Fibroblast of lung (primary cell): ENCODE measurements around the gene CRIP2. TPM values are rescaled to one million over a fixed set of nuclear protein-coding genes. Genes with fewer than 3 reads are reported as not detected.

ENCODE experiments used
- DNase-seq, 2 donors: peaks; one replicate each; pipeline versions ENCODE4 v3.0.0 to v3.0.0-alpha.2; 2010; ENCODE audit warnings: low read depth in 2 of 2
- H2AFZ ChIP-seq: 2 replicates; pipeline ENCODE4 v1.5.1; 2012; ENCODE audit warnings: low read length, control low read depth, inconsistent platforms
- H3K27ac ChIP-seq: 2 replicates; pipeline ENCODE4 v1.5.1; 2011; ENCODE audit warnings: low read length, control low read depth; ENCODE audit not compliant: insufficient read depth
- H3K27me3 ChIP-seq: 2 replicates; pipeline ENCODE4 v1.5.1; 2011; ENCODE audit warnings: mild to moderate bottlenecking, low read length; ENCODE audit not compliant: control insufficient read depth, insufficient read depth
- H3K36me3 ChIP-seq: 2 replicates; pipeline ENCODE4 v1.5.1; 2011; ENCODE audit warnings: low read length; ENCODE audit not compliant: control insufficient read depth, insufficient read depth
- H3K4me1 ChIP-seq: 2 replicates; pipeline ENCODE4 v1.5.1; 2011; ENCODE audit warnings: low read length; ENCODE audit not compliant: control insufficient read depth, insufficient read depth; ENCODE audit errors: extremely low read depth
- H3K4me2 ChIP-seq: 2 replicates; pipeline ENCODE4 v1.5.1; 2011; ENCODE audit warnings: low read length, control low read depth; ENCODE audit not compliant: insufficient read depth; ENCODE audit errors: extremely low read depth
- H3K4me3 ChIP-seq, 4 experiments: fragments of 200-600 bp in 1 of 4; sonication (generic) in 1 of 4; replicated peaks in 1 of 4; 2 replicates each; pipeline ENCODE4 v1.5.1; 2011 to 2016; ENCODE audit warnings: low read length in 4 of 4, low read depth in 3 of 4, mild to moderate bottlenecking in 3 of 4, control low read depth in 2 of 4, inconsistent platforms in 1 of 4, mixed read lengths in 1 of 4; ENCODE audit not compliant: insufficient read depth in 1 of 4; ENCODE audit errors: control extremely low read depth in 1 of 4
- H3K79me2 ChIP-seq: 2 replicates; pipeline ENCODE4 v1.5.1; 2012; ENCODE audit warnings: mild to moderate bottlenecking, low read length, inconsistent platforms; ENCODE audit not compliant: control insufficient read depth, insufficient read depth
- H3K9ac ChIP-seq: 2 replicates; pipeline ENCODE4 v1.5.1; 2011; ENCODE audit warnings: mild to moderate bottlenecking, low read length, control low read depth; ENCODE audit not compliant: insufficient read depth
- H3K9me3 ChIP-seq: 2 replicates; pipeline ENCODE4 v1.5.1; 2012; ENCODE audit warnings: low read depth, low read length; ENCODE audit not compliant: control insufficient read depth, insufficient read depth
- H4K20me1 ChIP-seq: 2 replicates; pipeline ENCODE4 v1.5.1; 2011; ENCODE audit warnings: low read length; ENCODE audit not compliant: control insufficient read depth, insufficient read depth; ENCODE audit errors: extremely low read depth
- CTCF ChIP-seq, 2 donors: IDR thresholded peaks in 1 of 2; conservative IDR thresholded peaks in 1 of 2; 1 replicate in 1 of 2; 2 replicates in 1 of 2; pipeline ENCODE4 v1.5.1; 2011 to 2012; ENCODE audit warnings: low read length in 2 of 2, control low read depth in 1 of 2, inconsistent platforms in 1 of 2, low read depth in 1 of 2, mild to moderate bottlenecking in 1 of 2
- EZH2 ChIP-seq: IDR thresholded peaks from 2 replicates; pipeline ENCODE4 v1.5.1; 2012; ENCODE audit warnings: low read length, control low read depth, mild to moderate bottlenecking; ENCODE audit errors: missing control alignments
- polyA plus RNA-seq, 2 donors: library from polyadenylated mRNA; depleted of rRNA in 1 of 2; stranded (reverse) in 1 of 2; unstranded in 1 of 2; fragments of >200 nt; gene quantifications; 2 replicates each; pipeline ENCODE4 v1.2.1, GENCODE V29; 2011 to 2012; ENCODE audit warnings: missing spikeins in 1 of 2
- total RNA-seq: library from RNA; depleted of rRNA; stranded (reverse); fragments of >200 nt; gene quantifications from 2 replicates; pipeline ENCODE4 v1.2.1, GENCODE V29; 2014

Gene CRIP2
- total and polyA plus RNA-seq, 2 donors (not counting 1 experiment from before 2014, with no cell fraction given): 58.9 to 68.5 TPM

GRCh38 chr14:105483300-105484068 is 8.9 kb downstream of the CRIP2 start:
- Histone ChIP-seq H3K36me3 (peaks cover 6% of the 10 kb centered on the region), H3K27ac (no peak overlapping the region), H3K4me2 (no peak overlapping the region), H3K79me2 (no peaks in the 10 kb centered on the region), H4K20me1 (no peaks in the 10 kb centered on the region), H3K27me3 (peaks cover 19% of the 10 kb centered on the region), H2AFZ (no peak overlapping the region), H3K9me3 (no peaks in the 10 kb centered on the region), H3K9ac (no peak overlapping the region), H3K4me3 (no peak overlapping the region), H3K4me1 (peaks cover 13% of the 10 kb centered on the region)
- DNase-seq: no peak
- TF ChIP-seq EZH2: no peak
- TF ChIP-seq CTCF (conservative IDR thresholded peaks at IDR 0.05 in 1 of 2, IDR thresholded peaks at IDR 0.05 in 1 of 2; ENCODE audit: low read depth in 1 of 2, low read length in 2 of 2): no peak

GRCh38 chr14:105484069-105484996 is 9.7 kb downstream of the CRIP2 start:
- DNase-seq: peak in 1 of 2 donors; percentile 27
- peaks cover 15% of the 10 kb centered on the region for H3K4me1 ChIP-seq

More at GRCh38 chr14:105484069-105484996, 9.7 kb downstream of the CRIP2 start:
- no peaks in the 10 kb centered on the region for H3K79me2 ChIP-seq
- H3K27me3 ChIP-seq: peaks cover 19% of the 10 kb centered on the region
- H4K20me1 ChIP-seq: no peaks in the 10 kb centered on the region
- peaks cover 4% of the 10 kb centered on the region for H3K36me3 ChIP-seq
- no peak overlapping the region for H3K9ac ChIP-seq
- no peaks in the 10 kb centered on the region for H3K9me3 ChIP-seq
- H3K4me3 ChIP-seq: no peak overlapping the region
- no peak overlapping the region for H2AFZ ChIP-seq
- H3K27ac ChIP-seq: no peak overlapping the region
- TF ChIP-seq CTCF (conservative IDR thresholded peaks at IDR 0.05 in 1 of 2, IDR thresholded peaks at IDR 0.05 in 1 of 2; ENCODE audit: low read depth in 1 of 2, low read length in 2 of 2): no peak
- no peak for TF ChIP-seq EZH2
- no peak overlapping the region for H3K4me2 ChIP-seq
